Spinal cord (tissue), 10 donors: ENCODE measurements around the gene ZNF891. TPM values are rescaled to one million over a fixed set of nuclear protein-coding genes. Genes with fewer than 3 reads are reported as not detected.
A peak's percentile ranks its signal among the peaks of the same experiment; 100 is the strongest.

Source experiments
- DNase-seq, 6 donors: peaks; one replicate each; pipeline versions ENCODE4 v3.0.0 to v3.0.0-alpha.2; 2013 to 2015; ENCODE audit warnings: low spot score in 6 of 6, low read depth in 4 of 6
- H3K27ac ChIP-seq: one replicate; pipeline ENCODE4 v1.5.1; 2013; ENCODE audit warnings: low read depth, low read length, control low read depth
- H3K27me3 ChIP-seq: one replicate; pipeline ENCODE4 v1.6.1; 2013; ENCODE audit warnings: low read length; ENCODE audit not compliant: control insufficient read depth, insufficient read depth
- H3K36me3 ChIP-seq: one replicate; pipeline ENCODE4 v1.6.1; 2013; ENCODE audit warnings: low read length; ENCODE audit not compliant: control insufficient read depth, insufficient read depth
- H3K4me1 ChIP-seq: one replicate; pipeline ENCODE4 v1.6.1; 2013; ENCODE audit warnings: low read length; ENCODE audit not compliant: control insufficient read depth, insufficient read depth
- H3K4me3 ChIP-seq: one replicate; pipeline ENCODE4 v1.5.1; 2013; ENCODE audit warnings: low read depth, low read length, control low read depth
- H3K9me3 ChIP-seq: one replicate; pipeline ENCODE4 v1.6.1; 2013; ENCODE audit warnings: low read length; ENCODE audit not compliant: control insufficient read depth, insufficient read depth
- WGBS: methylation state at CpG from one replicate; pipeline ENCODE4 v1.1.5; 2013; ENCODE audit warnings: missing lambda C conversion rate; ENCODE audit not compliant: insufficient coverage; 5-methylcytosine and 5-hydroxymethylcytosine counted together
- long read RNA-seq, 4 donors: transcript quantifications; one replicate each; lab custom pipeline, GENCODE V29; 2026
- polyA plus RNA-seq, 2 donors: library from polyadenylated mRNA; unstranded; fragments of 120-200 nt; gene quantifications; one replicate each; pipeline ENCODE4 v1.2.1, GENCODE V29; 2013; ENCODE audit not compliant: insufficient read length in 2 of 2
- total RNA-seq, 2 donors: library from RNA; depleted of rRNA in 1 of 2; stranded (reverse); fragments of 120-200 nt in 1 of 2; fragments of >200 nt in 1 of 2; gene quantifications; one replicate each; pipeline versions ENCODE4 v1.2.3 to v1.2.4, GENCODE V29; 2013 to 2014
- donor health status: healthy.

Gene ZNF891
- total RNA-seq (1 to 10 TPM; 4.1 to 7.5 TPM), polyA plus RNA-seq (1 to 10 TPM; 3.6 to 5.1 TPM)
- long read RNA-seq, donor 1, full-length matches to known transcripts = 2 of 2 reads
- long read RNA-seq, donor 1, partial matches to known transcripts = 0 of 2 reads
- long read RNA-seq, donor 1, other reads (novel, unspliced or antisense) = 0 of 2 reads
- long read RNA-seq, donor 2 = 0 reads
- long read RNA-seq, donor 3, full-length matches to known transcripts = 1 of 1 reads
- long read RNA-seq, donor 3, partial matches to known transcripts = 0 of 1 reads
- long read RNA-seq, donor 3, other reads (novel, unspliced or antisense) = 0 of 1 reads
- long read RNA-seq, donor 4, full-length matches to known transcripts = 3 of 16 reads
- long read RNA-seq, donor 4, partial matches to known transcripts = 13 of 16 reads
- long read RNA-seq, donor 4, other reads (novel, unspliced or antisense) = 0 of 16 reads

GRCh38 chr12:133130038-133130807 is at the start of gene ZNF891, which contains the start of gene ZNF10:
Gene ZNF891 (minus strand): TSS chr12:133130274. CDS start chr12:133121918, 8,356 bp downstream.
Gene ZNF10 (plus strand): TSS chr12:133130627. CDS start chr12:133144493, 13,866 bp downstream.
- WGBS = under 1% methylated on average over 87 of the region's 87 CpGs
- peak; percentile 83 to 98 (median 90) for DNase-seq
- no peaks in the 10 kb centered on the region for H3K4me1 ChIP-seq
- no peaks in the 10 kb centered on the region for H3K27me3 ChIP-seq
- H3K36me3 ChIP-seq = peaks cover 20% of the 10 kb centered on the region
- peaks cover 25% of the 10 kb centered on the region for H3K9me3 ChIP-seq
- peak within 1 kb of the TSS; percentile 91 for H3K4me3 ChIP-seq
- H3K27ac ChIP-seq = peak within 1 kb of the TSS; percentile 96

DNA sequence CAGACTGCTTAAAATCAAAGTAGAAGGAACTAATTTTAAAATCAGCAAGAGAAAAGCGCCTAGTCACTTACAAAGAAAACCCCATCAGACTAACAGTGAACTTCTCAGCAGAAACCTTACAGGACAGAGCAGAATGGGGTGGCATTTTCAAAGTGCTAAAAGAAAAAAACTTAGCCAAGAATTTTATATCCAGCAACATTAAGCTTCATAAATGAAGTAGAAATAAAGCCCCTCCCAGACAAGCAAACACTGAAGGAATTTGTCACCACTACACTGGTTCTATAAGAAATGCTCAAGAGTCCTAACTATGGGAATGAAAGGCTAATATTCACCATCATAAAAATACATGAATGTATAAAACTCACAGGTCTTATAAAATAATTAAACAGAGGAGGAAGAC is 44.8 kb upstream of the ZNF891 start:
- no peak for DNase-seq
- WGBS = no CpG with 5 or more reads among the region's 1 CpG
- Histone ChIP-seq H3K36me3 (no peaks in the 10 kb centered on the region), H3K27ac (no peak overlapping the region), H3K9me3 (peaks cover 4% of the 10 kb centered on the region), H3K4me3 (no peak overlapping the region), H3K4me1 (no peaks in the 10 kb centered on the region), H3K27me3 (no peaks in the 10 kb centered on the region)

DNA sequence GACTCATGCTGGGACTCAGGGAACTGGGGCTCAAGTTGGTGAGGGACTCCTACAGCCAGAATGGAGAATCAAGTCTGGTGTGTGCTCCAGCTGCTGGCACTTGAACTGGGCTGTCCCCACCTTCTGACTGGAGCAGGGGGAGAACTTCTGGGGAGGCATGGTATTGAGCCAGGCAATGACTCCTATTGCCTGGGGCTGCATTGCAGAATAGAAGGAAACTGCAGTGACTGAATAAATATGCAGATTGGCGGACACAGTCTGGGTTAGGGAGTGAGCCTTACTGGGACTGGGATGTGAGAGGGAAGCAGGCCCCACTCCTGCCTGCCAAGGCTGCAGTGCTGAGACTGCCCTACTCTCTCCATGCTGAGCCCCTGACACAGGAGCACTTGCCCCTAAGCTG is 42.4 kb upstream of the ZNF891 start:
- no peaks in the 10 kb centered on the region for H3K27me3 ChIP-seq
- 92% methylated on average over 1 of the region's 1 CpG for WGBS
- peaks cover 7% of the 10 kb centered on the region for H3K9me3 ChIP-seq
- no peaks in the 10 kb centered on the region for H3K36me3 ChIP-seq
- DNase-seq = no peak
- H3K4me3 ChIP-seq = no peak overlapping the region
- H3K27ac ChIP-seq = no peak overlapping the region
- no peaks in the 10 kb centered on the region for H3K4me1 ChIP-seq

- no peaks in the 10 kb centered on the region for H3K4me1 ChIP-seq
- no peak overlapping the region for H3K4me3 ChIP-seq
- H3K9me3 ChIP-seq = peaks cover 14% of the 10 kb centered on the region
- no peaks in the 10 kb centered on the region for H3K36me3 ChIP-seq
- H3K27ac ChIP-seq = no peak overlapping the region
- DNase-seq = no peak
- WGBS = no CpG with 5 or more reads among the region's 3 CpGs
- no peaks in the 10 kb centered on the region for H3K27me3 ChIP-seq
These were observed 35.7 kb upstream of the ZNF891 start for GRCh38 chr12:133165776-133166175.

DNA sequence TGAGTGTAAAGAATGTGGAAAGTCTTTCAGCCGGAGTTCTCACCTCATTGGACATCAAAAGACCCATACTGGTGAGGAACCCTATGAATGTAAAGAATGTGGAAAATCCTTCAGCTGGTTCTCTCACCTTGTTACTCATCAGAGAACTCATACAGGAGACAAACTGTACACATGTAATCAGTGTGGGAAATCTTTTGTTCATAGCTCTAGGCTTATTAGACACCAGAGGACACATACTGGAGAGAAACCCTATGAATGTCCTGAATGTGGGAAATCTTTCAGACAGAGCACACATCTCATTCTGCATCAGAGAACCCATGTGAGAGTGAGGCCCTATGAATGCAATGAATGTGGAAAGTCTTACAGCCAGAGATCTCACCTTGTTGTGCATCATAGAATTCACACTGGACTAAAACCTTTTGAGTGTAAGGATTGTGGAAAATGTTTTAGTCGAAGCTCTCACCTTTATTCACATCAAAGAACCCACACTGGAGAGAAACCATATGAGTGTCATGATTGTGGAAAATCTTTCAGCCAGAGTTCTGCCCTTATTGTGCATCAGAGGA is 26.1 kb upstream of the ZNF891 start:
- Histone ChIP-seq H3K4me3 (no peak overlapping the region), H3K36me3 (peaks cover 41% of the 10 kb centered on the region)
- no CpG with 5 or more reads among the region's 2 CpGs for WGBS

DNA sequence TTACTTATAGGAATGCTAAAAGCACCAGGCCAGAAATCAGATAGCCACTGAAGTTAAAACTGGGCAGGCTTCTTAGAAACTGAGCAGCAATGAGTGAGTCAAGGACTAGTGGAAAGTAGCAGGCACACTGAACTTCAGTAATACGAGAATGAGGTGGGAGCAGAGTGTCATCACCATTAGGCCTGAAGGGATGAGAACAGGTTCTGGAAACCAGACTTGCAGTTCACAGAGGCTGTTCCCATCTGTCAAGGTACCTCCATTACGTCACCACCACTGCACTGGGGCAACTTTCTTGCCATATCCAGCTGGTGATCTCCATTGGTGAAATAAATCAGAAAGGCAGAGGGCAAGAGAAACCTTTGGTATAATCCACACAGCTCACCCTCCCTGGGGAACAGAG is 15.9 kb upstream of the ZNF891 start:
- DNase-seq = no peak
- WGBS = 100% methylated on average over 1 of the region's 2 CpGs
- no peak overlapping the region for H3K4me3 ChIP-seq
- H3K27me3 ChIP-seq = no peaks in the 10 kb centered on the region
- H3K4me1 ChIP-seq = no peaks in the 10 kb centered on the region
- H3K9me3 ChIP-seq = peaks cover 22% of the 10 kb centered on the region
- peaks cover 43% of the 10 kb centered on the region for H3K36me3 ChIP-seq
- H3K27ac ChIP-seq = no peak overlapping the region

More for the DNA sequence above, 26.1 kb upstream of the ZNF891 start:
- H3K9me3 ChIP-seq = peaks cover 64% of the 10 kb centered on the region
- H3K4me1 ChIP-seq = no peaks in the 10 kb centered on the region
- H3K27ac ChIP-seq = no peak overlapping the region
- H3K27me3 ChIP-seq = no peaks in the 10 kb centered on the region
- DNase-seq = no peak

DNA sequence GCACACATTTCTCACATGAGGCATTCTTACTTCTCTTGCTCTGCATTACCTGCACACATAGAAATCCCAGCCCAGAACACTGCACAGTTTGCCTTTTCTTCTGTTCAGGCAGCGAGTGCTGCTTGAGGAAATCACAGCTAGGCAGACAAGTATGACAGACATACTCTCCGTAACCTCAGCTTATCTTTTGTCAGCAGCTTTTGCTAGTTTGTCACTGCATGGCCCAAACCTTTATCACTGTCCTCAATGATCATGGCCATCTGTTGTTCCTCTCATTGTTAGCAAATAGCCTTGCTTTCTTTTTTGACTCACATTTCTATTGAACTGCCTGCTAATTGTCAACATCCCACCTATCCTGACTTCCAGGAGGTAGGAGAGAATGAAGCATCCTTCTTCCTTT is 5.7 kb upstream of the ZNF891 start:
- Histone ChIP-seq H3K4me3 (no peak overlapping the region), H3K36me3 (peaks cover 22% of the 10 kb centered on the region), H3K27me3 (no peaks in the 10 kb centered on the region), H3K9me3 (peaks cover 26% of the 10 kb centered on the region), H3K27ac (no peak overlapping the region), H3K4me1 (no peaks in the 10 kb centered on the region)
- DNase-seq = no peak
- 100% methylated on average over 2 of the region's 2 CpGs for WGBS

DNA sequence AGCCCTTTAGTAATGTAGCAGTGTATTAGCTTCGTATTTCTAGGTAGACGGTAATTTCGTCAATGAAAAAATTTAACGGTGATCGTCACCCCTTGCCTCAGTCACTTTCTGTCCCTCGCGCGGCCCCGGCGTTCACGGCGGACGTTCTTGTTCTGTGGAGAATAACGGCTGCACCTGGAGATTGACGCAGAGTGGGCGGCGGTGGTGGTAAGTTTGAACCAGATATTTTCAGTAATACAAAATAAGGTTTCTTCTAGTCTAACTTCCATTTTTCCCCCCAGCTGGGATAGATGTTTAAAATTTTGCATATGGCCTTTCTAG is 694 bp upstream of the ZNF891 start:
- H3K9me3 ChIP-seq = peaks cover 26% of the 10 kb centered on the region
- peak overlapping the region; percentile 96 for H3K27ac ChIP-seq
- peak overlapping the region; percentile 91 for H3K4me3 ChIP-seq
- 0% methylated on average over 12 of the region's 17 CpGs for WGBS
- H3K27me3 ChIP-seq = no peaks in the 10 kb centered on the region
- DNase-seq = no peak
- peaks cover 26% of the 10 kb centered on the region for H3K36me3 ChIP-seq
- no peaks in the 10 kb centered on the region for H3K4me1 ChIP-seq

DNA sequence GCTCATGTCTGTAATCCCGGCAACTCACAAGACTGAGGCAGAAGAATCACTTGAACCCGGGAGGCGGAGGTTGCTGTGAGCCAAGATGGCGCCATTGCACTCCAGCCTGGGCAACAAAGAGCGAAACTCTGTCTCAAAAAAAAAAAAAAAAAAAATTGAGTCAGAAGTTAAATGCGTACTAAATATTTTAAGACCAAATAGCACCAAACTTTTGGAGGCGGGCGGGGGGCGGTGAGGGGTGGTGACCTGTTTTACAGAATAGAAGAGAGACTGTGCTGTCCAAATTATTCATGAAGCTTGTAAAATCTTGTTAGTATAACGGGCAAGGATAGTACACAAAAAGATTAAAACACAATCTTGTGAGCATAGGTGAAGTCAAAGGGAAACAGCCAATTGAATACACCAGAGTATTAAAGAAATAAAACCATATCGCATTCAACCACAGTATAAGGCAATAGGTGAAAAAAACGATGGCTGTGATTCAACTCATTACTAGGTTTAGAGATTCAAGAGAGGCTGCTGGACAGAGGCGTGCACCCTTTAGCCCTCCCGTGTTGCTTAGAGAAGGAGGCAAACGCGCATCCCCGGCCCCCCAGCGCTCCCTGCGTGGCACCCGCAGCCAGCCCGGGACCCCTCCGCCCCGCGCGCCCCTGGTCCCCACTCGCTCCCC is 571 bp downstream of the ZNF891 start:
- Histone ChIP-seq H3K4me3 (peak overlapping the region; percentile 91), H3K9me3 (peaks cover 30% of the 10 kb centered on the region), H3K4me1 (no peaks in the 10 kb centered on the region), H3K27ac (peak overlapping the region; percentile 96), H3K27me3 (no peaks in the 10 kb centered on the region), H3K36me3 (peaks cover 16% of the 10 kb centered on the region)
- no peak for DNase-seq
- 5% methylated on average over 16 of the region's 26 CpGs for WGBS
